A549 (cell line): ENCODE data around the gene ACBD6. TPM values are rescaled to one million over a fixed set of nuclear protein-coding genes. Genes with fewer than 3 reads are reported as not detected.

ENCODE experiments used
- ATAC-seq, 2 experiments: fragments of 200-7000 bp in 1 of 2; fragments of >200 bp in 1 of 2; cut with Nextera tagmentation in 1 of 2; cut with Tn5 transposase in 1 of 2; 3 replicates each; pipeline versions ENCODE4 v1.8.0 to v1.9.1; 2018 to 2020; ENCODE audit warnings: mild to moderate bottlenecking in 1 of 2, moderate library complexity in 1 of 2
- CTCF ChIA-PET: fragments of 300-600 bp; sonication (Branson Sonifier 250); formaldehyde crosslinking; extraction: SDS; loops from one replicate; lab custom pipeline; 2021; ENCODE audit warnings: antibody characterized with exemption, inconsistent platforms; lab: Yijun Ruan, JAX
- POLR2A ChIA-PET: fragments of 350-600 bp; formaldehyde crosslinking; extraction: SDS; loops from one replicate; lab custom pipeline; 2021; ENCODE audit warnings: antibody characterized with exemption, inconsistent platforms; lab: Yijun Ruan, JAX
- DNase-seq, 2 experiments: peaks; one replicate each; pipeline versions ENCODE4 v3.0.0 to v3.0.0-alpha.2; 2011 to 2016; ENCODE audit warnings: low read depth in 1 of 2, low spot score in 1 of 2
- FAIRE-seq: peaks from 2 replicates; lab custom pipeline; 2011; peaks lifted over from hg19 to GRCh38; lab: Jason Lieb, UNC
- H3K27ac ChIP-seq, 2 experiments: fragments of >200 bp; sonication (Bioruptor Twin); formaldehyde crosslinking; 3 replicates each; pipeline ENCODE4 v1.5.1; 2016 to 2017
- H3K4me1 ChIP-seq: fragments of >200 bp; sonication (Bioruptor Twin); formaldehyde crosslinking; 3 replicates; pipeline ENCODE4 v1.6.1; 2016
- H3K4me2 ChIP-seq: fragments of >200 bp; sonication (Bioruptor Twin); formaldehyde crosslinking; 3 replicates; pipeline ENCODE4 v1.6.1; 2016
- H3K4me3 ChIP-seq: fragments of >200 bp; sonication (Bioruptor Twin); formaldehyde crosslinking; 3 replicates; pipeline ENCODE4 v1.5.1; 2016
- H3K9me3 ChIP-seq: fragments of >200 bp; sonication (Bioruptor Twin); formaldehyde crosslinking; 3 replicates; pipeline ENCODE4 v1.6.1; 2016
- BHLHE40 ChIP-seq: IDR thresholded peaks from 2 replicates; pipeline ENCODE4 v1.6.1; 2012; ENCODE audit warnings: low read depth, low read length, inconsistent platforms
- CBX8 ChIP-seq: fragments of 200-600 bp; sonication (generic); IDR thresholded peaks from 2 replicates; pipeline ENCODE4 v1.6.1; 2016
- CTCF ChIP-seq: fragments of >200 bp; sonication (Bioruptor Twin); formaldehyde crosslinking; IDR thresholded peaks from 3 replicates; pipeline ENCODE4 v1.5.1; 2016
- EHMT2 ChIP-seq: fragments of 200-600 bp; sonication (generic); IDR thresholded peaks from 2 replicates; pipeline ENCODE4 v1.6.1; 2016; ENCODE audit warnings: antibody characterized with exemption, low read depth, mild to moderate bottlenecking, moderate library complexity
- FOSL2 ChIP-seq, 2 experiments: fragments of 450-650 bp in 1 of 2; fragments of >200 bp in 1 of 2; sonication (Bioruptor Twin) in 1 of 2; formaldehyde crosslinking; IDR thresholded peaks; 2 replicates each; pipeline versions ENCODE4 v1.5.0 to v1.6.1; 2016 to 2020; ENCODE audit warnings: mild to moderate bottlenecking in 1 of 2, moderate library complexity in 1 of 2
- FOXS1 ChIP-seq: fragments of 250-450 bp; sonication (Bioruptor Pico); IDR thresholded peaks from 2 replicates; pipeline ENCODE4 v1.5.0; 2020; ENCODE audit warnings: mild to moderate bottlenecking, moderate library complexity
- HEYL ChIP-seq: fragments of 250-450 bp; sonication (Bioruptor Pico); IDR thresholded peaks from 2 replicates; pipeline ENCODE4 v1.8.0; 2021; ENCODE audit warnings: mild to moderate bottlenecking, moderate library complexity
- HMGXB4 ChIP-seq: fragments of 250-450 bp; sonication (Bioruptor Pico); IDR thresholded peaks from 2 replicates; pipeline ENCODE4 v1.5.0; 2021; ENCODE audit warnings: mild to moderate bottlenecking, moderate library complexity, borderline replicate concordance
- JUN ChIP-seq, 2 experiments: fragments of >200 bp; sonication (Bioruptor Twin); formaldehyde crosslinking; IDR thresholded peaks; 2 replicates in 1 of 2; 3 replicates in 1 of 2; pipeline ENCODE4 v1.6.1; 2016 to 2017
- JUNB ChIP-seq: fragments of >200 bp; sonication (Bioruptor Twin); formaldehyde crosslinking; IDR thresholded peaks from 2 replicates; pipeline ENCODE4 v1.6.1; 2016
- MAFK ChIP-seq: fragments of 450-650 bp; IDR thresholded peaks from 2 replicates; pipeline ENCODE4 v1.6.1; 2014; ENCODE audit not compliant: partially characterized antibody
- MAX ChIP-seq: IDR thresholded peaks from 2 replicates; pipeline ENCODE4 v1.6.1; 2012
- NPAS2 ChIP-seq: fragments of 250-450 bp; sonication (Bioruptor Pico); IDR thresholded peaks from 2 replicates; pipeline ENCODE4 v1.8.0; 2022; ENCODE audit warnings: mild to moderate bottlenecking, moderate library complexity, borderline replicate concordance
- PHF8 ChIP-seq: fragments of 200-600 bp; sonication (generic); IDR thresholded peaks from 2 replicates; pipeline ENCODE4 v1.6.1; 2016; ENCODE audit warnings: low read depth, mild to moderate bottlenecking, antibody characterized with exemption, moderate library complexity, borderline replicate concordance
- RAD21 ChIP-seq, 2 experiments: fragments of >200 bp in 1 of 2; sonication (Bioruptor Twin) in 1 of 2; formaldehyde crosslinking in 1 of 2; IDR thresholded peaks in 1 of 2; conservative IDR thresholded peaks in 1 of 2; 2 replicates in 1 of 2; 3 replicates in 1 of 2; pipeline ENCODE4 v1.6.1; 2012 to 2018; ENCODE audit warnings: inconsistent platforms in 1 of 2
- RARB ChIP-seq: fragments of 250-450 bp; sonication (Bioruptor Pico); IDR thresholded peaks from 2 replicates; pipeline ENCODE4 v1.8.0; 2021; ENCODE audit warnings: mild to moderate bottlenecking, moderate library complexity
- RCOR1 ChIP-seq: fragments of 150-350 bp; IDR thresholded peaks from 2 replicates; pipeline ENCODE4 v1.6.1; 2014; ENCODE audit warnings: antibody characterized with exemption, low read length, low read depth
- REST ChIP-seq: fragments of 200-600 bp; sonication (generic); IDR thresholded peaks from 2 replicates; pipeline ENCODE4 v1.6.1; 2016; ENCODE audit warnings: antibody characterized with exemption, mild to moderate bottlenecking, moderate library complexity
- RNF2 ChIP-seq: fragments of 200-600 bp; sonication (generic); IDR thresholded peaks from 2 replicates; pipeline ENCODE4 v1.6.1; 2016; ENCODE audit warnings: low read depth, mild to moderate bottlenecking, antibody characterized with exemption, moderate library complexity, borderline replicate concordance
- SMC3 ChIP-seq: fragments of >200 bp; sonication (Bioruptor Twin); formaldehyde crosslinking; IDR thresholded peaks from 3 replicates; pipeline ENCODE4 v1.6.1; 2018; ENCODE audit warnings: inconsistent platforms
- TP53 ChIP-seq: fragments of 250-450 bp; sonication (Bioruptor Pico); IDR thresholded peaks from 2 replicates; pipeline ENCODE4 v1.5.0; 2021; ENCODE audit warnings: mild to moderate bottlenecking, moderate library complexity
- ZC3H11A ChIP-seq: fragments of 450-650 bp; IDR thresholded peaks from 2 replicates; pipeline ENCODE4 v1.6.1; 2014; ENCODE audit warnings: antibody characterized with exemption, mild to moderate bottlenecking
- ZFP36 ChIP-seq: fragments of 450-650 bp; IDR thresholded peaks from 2 replicates; pipeline ENCODE4 v1.6.1; 2014; ENCODE audit warnings: borderline replicate concordance; ENCODE audit not compliant: partially characterized antibody
- WGBS: methylation state at CpG from one replicate; pipeline ENCODE4 v1.1.6; 2017; ENCODE audit errors: missing lambda C conversion rate; 5-methylcytosine and 5-hydroxymethylcytosine counted together
- polyA plus RNA-seq, 4 experiments: library from polyadenylated mRNA; depleted of rRNA in 3 of 4; stranded (reverse); fragments of >200 nt; fragmentation: RNase III in 1 of 4; extraction: RNeasy Plus Mini Kit Qiagen cat#74134 plus additional on column Dnase treatment in 1 of 4; gene quantifications; 2 replicates in 3 of 4; 3 replicates in 1 of 4; pipeline ENCODE4 v1.2.3, GENCODE V29; 2011 to 2017

ACBD6 gene
- polyA plus RNA-seq, 2 of the 4 experiments (the other 2 are of a cell fraction): 61.4 to 91.3 TPM

- WGBS: 31% methylated on average over 10 of the region's 10 CpGs
- POLR2A ChIA-PET: no interaction called here
- Histone ChIP-seq H3K4me2 (0 out of 3 replicates have a peak overlapping the region, but pooled peaks have one; percentile 2), H3K4me3 (no peak overlapping the region), H3K27ac (peak overlapping the region; percentile 16 to 55; a peak in 4 of 6 replicates), H3K4me1 (peaks cover 11% of the 10 kb centered on the region), H3K9me3 (no peaks in the 10 kb centered on the region)
- CTCF ChIA-PET: interaction anchor here (0.6 to 4.9 kb wide), 37 partner anchors 9 to 850 kb away, joined by 3 to 47 read pairs (median 3); partner anchors contain the start of gene XPR1
- TF ChIP-seq CTCF: peak; percentile 95
- TF ChIP-seq TP53 (CRISPR knock-in tag): no peak
- TF ChIP-seq JUN (IDR thresholded peaks at IDR 0.05): no peak
- TF ChIP-seq CBX8: no peak
- TF ChIP-seq MAX: 0 out of 2 replicates have a peak, but pooled peaks have one; percentile 21
- TF ChIP-seq RAD21 (conservative IDR thresholded peaks at IDR 0.05 in 1 of 2, IDR thresholded peaks at IDR 0.05 in 1 of 2): peak; percentile 97 to 98
- no peak for TF ChIP-seq RARB (CRISPR knock-in tag)
- TF ChIP-seq RCOR1: no peak
- TF ChIP-seq SMC3: peak; percentile 97
- FAIRE-seq (peak; percentile 13), DNase-seq (peak; percentile 69 to 72), ATAC-seq (peak; percentile 90 to 93)
These were observed 31.1 kb upstream of the ACBD6 start for GRCh38 chr1:180533266-180533987.

GRCh38 chr1:180532854-180533253, 30.5 kb upstream of the ACBD6 start:
- CTCF ChIA-PET: interaction anchor here (0.6 to 4.9 kb wide), 25 partner anchors 8 to 849 kb away, joined by 3 to 47 read pairs (median 3); no protein-coding TSS in a partner anchor
- H3K27ac ChIP-seq: peak overlapping the region; percentile 34 to 55; a peak in 4 of 6 replicates
- 80% methylated on average over 5 of the region's 5 CpGs for whole genome bisulfite sequencing

More at GRCh38 chr1:180532854-180533253, 30.5 kb upstream of the ACBD6 start:
- Histone ChIP-seq H3K4me2 (no peak overlapping the region), H3K9me3 (no peaks in the 10 kb centered on the region), H3K4me3 (no peak overlapping the region), H3K4me1 (peaks cover 11% of the 10 kb centered on the region)
- FAIRE-seq (no peak), ATAC-seq (peak; percentile 39 to 51; a peak in 2 of 6 replicates), DNase-seq (no peak)
- TF ChIP-seq REST (no peak), PHF8 (no peak), EHMT2 (no peak), NPAS2 (CRISPR knock-in tag) (no peak), FOSL2 (IDR thresholded peaks at IDR 0.05) (no peak), FOSL2 (CRISPR knock-in tag; IDR thresholded peaks at IDR 0.05) (no peak), BHLHE40 (no peak), FOXS1 (CRISPR knock-in tag) (no peak), MAFK (no peak), RNF2 (no peak), ZC3H11A (no peak), JUNB (no peak), HEYL (no peak), HMGXB4 (CRISPR knock-in tag) (no peak), ZFP36 (no peak)
- POLR2A ChIA-PET: no interaction called here
